Measurements from ENCODE around the gene CALN1. TPM values are rescaled to one million over a fixed set of nuclear protein-coding genes. Genes with fewer than 3 reads are reported as not detected.
A peak's percentile ranks its signal among the peaks of the same experiment; 100 is the strongest.

CALN1 gene
- total and polyA plus RNA-seq, 7 donors: 0.01 to 0.06 (median 0.02) TPM; not detected in 2

- no peak for TF ChIP-seq CTCF (IDR thresholded peaks at IDR 0.05)
- intact Hi-C loops (cut with DNase I): no loop called here
- 44 to 59% (median 52%) methylated on average over 4 of the region's 4 CpGs for WGBS, 3 donors
Observed at GRCh38 chr7:72159911-72160310, 252.2 kb downstream of the CALN1 start.

GRCh38 chr7:72156671-72157070, 255.5 kb downstream of the CALN1 start:
- Histone ChIP-seq H3K9me3 (no peaks in the 10 kb centered on the region), H3K36me3 (ENCODE audit: insufficient read depth in 1 of 2, low read depth in 1 of 2) (no peaks in the 10 kb centered on the region), H3K27me3 (ENCODE audit: insufficient read depth in 3 of 3, low read length in 2 of 3) (no peaks in the 10 kb centered on the region), H3K4me3 (no peak overlapping the region), H3K27ac (no peak overlapping the region), H3K4me1 (no peaks in the 10 kb centered on the region)
- intact Hi-C loops (cut with DNase I): no loop called here
- ATAC-seq: no peak
- no peak for DNase-seq
- TF ChIP-seq CTCF (IDR thresholded peaks at IDR 0.05): no peak
- WGBS, 3 donors: 84 to 95% (median 87%) methylated on average over 3 of the region's 3 CpGs

More at GRCh38 chr7:72159911-72160310, 252.2 kb downstream of the CALN1 start:
- Histone ChIP-seq H3K27ac (no peak overlapping the region), H3K36me3 (ENCODE audit: insufficient read depth in 1 of 2, low read depth in 1 of 2) (no peaks in the 10 kb centered on the region), H3K27me3 (ENCODE audit: insufficient read depth in 3 of 3, low read length in 2 of 3) (no peaks in the 10 kb centered on the region), H3K4me1 (no peaks in the 10 kb centered on the region), H3K4me3 (no peak overlapping the region), H3K9me3 (peaks cover 9% of the 10 kb centered on the region)
- no peak for DNase-seq
- ATAC-seq: no peak

GRCh38 chr7:72153132-72153512, 259.0 kb downstream of the CALN1 start:
- 61 to 74% (median 65%) methylated on average over 5 of the region's 5 CpGs for WGBS, 3 donors
- Histone ChIP-seq H3K4me1 (no peaks in the 10 kb centered on the region), H3K27me3 (ENCODE audit: insufficient read depth in 3 of 3, low read length in 2 of 3) (no peaks in the 10 kb centered on the region), H3K9me3 (no peaks in the 10 kb centered on the region), H3K36me3 (ENCODE audit: insufficient read depth in 1 of 2, low read depth in 1 of 2) (no peaks in the 10 kb centered on the region), H3K27ac (no peak overlapping the region), H3K4me3 (no peak overlapping the region)
- ATAC-seq (no peak), DNase-seq (no peak)
- intact Hi-C loops (cut with DNase I): no loop called here
- TF ChIP-seq CTCF (IDR thresholded peaks at IDR 0.05): no peak

GRCh38 chr7:72152161-72153131, 259.7 kb downstream of the CALN1 start:
- DNase-seq: no peak
- intact Hi-C loops (cut with DNase I): no loop called here
- no peaks in the 10 kb centered on the region for H3K36me3 ChIP-seq (ENCODE audit: insufficient read depth in 1 of 2, low read depth in 1 of 2)
- 38 to 54% (median 41%) methylated on average over 7 of the region's 7 CpGs for WGBS, 3 donors
- H3K4me3 ChIP-seq: no peak overlapping the region
- H3K27me3 ChIP-seq (ENCODE audit: insufficient read depth in 3 of 3, low read length in 2 of 3): no peaks in the 10 kb centered on the region
- ATAC-seq: peak in 1 of 4 donors; percentile 15
- no peak overlapping the region for H3K27ac ChIP-seq
- no peaks in the 10 kb centered on the region for H3K9me3 ChIP-seq
- TF ChIP-seq CTCF (IDR thresholded peaks at IDR 0.05): no peak
- no peaks in the 10 kb centered on the region for H3K4me1 ChIP-seq

Measured in psoas muscle (tissue), 8 donors.